LNCAP (cell line): ENCODE results near the gene RP9.

Experiments used
- TF ChIP-seq, protein P1 (sequence below): fragments of 450-650 bp; IDR thresholded peaks from 2 replicates; pipeline ENCODE4 v1.5.1; 2017; ENCODE audit warnings: mild to moderate bottlenecking

RP9 gene

GRCh38 chr7:33072471-33072870 lies 36.7 kb downstream of the RP9 start:
- TF ChIP-seq, protein P1, sequence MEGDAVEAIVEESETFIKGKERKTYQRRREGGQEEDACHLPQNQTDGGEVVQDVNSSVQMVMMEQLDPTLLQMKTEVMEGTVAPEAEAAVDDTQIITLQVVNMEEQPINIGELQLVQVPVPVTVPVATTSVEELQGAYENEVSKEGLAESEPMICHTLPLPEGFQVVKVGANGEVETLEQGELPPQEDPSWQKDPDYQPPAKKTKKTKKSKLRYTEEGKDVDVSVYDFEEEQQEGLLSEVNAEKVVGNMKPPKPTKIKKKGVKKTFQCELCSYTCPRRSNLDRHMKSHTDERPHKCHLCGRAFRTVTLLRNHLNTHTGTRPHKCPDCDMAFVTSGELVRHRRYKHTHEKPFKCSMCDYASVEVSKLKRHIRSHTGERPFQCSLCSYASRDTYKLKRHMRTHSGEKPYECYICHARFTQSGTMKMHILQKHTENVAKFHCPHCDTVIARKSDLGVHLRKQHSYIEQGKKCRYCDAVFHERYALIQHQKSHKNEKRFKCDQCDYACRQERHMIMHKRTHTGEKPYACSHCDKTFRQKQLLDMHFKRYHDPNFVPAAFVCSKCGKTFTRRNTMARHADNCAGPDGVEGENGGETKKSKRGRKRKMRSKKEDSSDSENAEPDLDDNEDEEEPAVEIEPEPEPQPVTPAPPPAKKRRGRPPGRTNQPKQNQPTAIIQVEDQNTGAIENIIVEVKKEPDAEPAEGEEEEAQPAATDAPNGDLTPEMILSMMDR: no peak

DNA sequence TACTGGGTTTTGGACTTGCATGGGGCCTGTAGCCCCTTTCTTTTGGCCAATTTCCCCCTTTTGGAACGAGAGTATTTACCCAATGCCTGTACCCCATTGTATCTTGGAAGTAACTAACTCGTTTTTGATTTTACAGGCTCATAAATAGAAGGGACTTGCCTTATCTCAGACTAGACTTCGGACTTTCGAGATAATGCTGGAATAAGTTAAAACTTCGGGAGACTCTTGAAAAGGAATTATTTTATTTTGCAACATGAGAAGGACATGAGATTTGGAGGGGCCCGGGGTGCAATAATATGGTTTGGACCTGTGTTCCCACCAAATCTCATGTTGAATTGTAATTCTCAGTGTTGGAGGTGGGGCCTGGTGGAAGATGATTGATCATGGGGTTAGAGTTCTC lies 38.4 kb downstream of the RP9 start:
- TF ChIP-seq, protein P1: no peak

DNA sequence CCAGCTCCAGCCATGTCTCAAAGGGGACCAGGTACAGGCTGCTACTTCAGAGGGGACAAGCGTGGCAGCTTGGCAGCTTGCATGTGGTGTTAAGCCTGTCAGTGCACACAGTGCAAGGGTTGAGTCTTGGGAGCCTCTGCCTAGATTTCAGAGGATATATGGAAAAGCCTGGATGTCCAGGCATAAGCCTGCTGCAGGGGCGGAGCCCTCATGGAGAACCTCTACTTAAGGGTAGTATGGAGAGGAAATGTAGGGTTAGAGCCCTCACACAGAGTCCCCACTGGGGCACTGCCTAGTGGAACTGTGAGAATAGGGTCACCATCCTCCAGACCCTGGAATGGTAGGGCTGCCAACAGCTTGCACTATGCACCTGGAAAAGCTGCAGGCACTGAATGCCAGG lies 38.9 kb downstream of the RP9 start:
- TF ChIP-seq, protein P1: no peak

- TF ChIP-seq, protein P1: no peak
Observed at GRCh38 chr7:33067921-33068320, 41.3 kb downstream of the RP9 start.

- TF ChIP-seq, protein P1: no peak
Observed at GRCh38 chr7:33066771-33067170, 42.4 kb downstream of the RP9 start.

DNA sequence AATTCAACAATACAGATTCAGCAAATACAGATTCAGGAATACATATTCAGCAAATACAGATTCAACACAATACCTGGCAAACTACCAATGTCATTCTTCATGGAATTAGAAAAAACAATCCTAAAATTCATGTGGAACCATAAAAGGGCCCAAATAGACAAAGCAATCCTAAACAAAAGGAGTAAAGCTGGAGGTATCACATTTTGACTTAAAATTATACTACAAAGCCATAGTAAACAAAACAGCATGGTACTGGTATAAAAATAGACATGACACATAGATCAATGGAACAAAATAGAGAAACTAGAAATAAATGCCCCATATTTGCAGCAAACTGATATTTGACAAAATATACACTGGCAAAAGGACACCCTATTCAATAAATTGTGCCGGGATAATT lies 43.2 kb downstream of the RP9 start:
- TF ChIP-seq, protein P1: no peak

DNA sequence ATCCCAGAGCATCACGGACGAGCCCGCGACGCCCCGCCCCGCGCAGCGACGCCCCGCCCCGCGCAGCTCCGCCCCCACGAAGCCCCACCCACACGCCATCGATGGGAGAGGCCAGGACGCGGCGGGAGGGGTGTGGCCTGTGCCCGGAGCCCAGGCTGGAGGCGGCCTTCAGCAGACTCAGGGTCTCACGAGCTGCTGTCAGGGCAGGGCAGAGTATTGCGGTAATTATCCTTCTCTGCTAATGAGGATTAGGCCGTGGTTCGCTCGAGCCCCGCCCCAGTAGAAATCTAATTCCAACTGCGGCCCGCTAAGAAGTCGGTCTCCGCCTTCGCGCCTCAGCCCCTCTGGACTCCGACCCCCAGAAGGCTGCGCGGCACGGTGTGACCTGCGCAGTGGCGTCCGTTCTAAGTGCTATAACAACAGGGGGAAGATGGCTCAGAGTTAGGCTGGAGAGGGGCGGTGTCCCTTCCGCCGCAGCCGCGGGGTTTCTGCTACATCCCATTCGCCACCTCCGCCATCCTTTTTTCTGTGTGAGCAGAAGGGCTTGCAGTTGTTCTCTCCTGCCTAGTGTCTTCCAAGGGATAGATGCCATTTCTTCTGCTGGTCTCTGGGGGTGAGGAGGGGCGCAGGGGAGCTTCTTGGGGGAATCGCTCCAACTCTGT lies 46.3 kb downstream of the RP9 start:
- TF ChIP-seq, protein P1: no peak
